NT2/D1 (cell line): Measurements from ENCODE around the gene PRKN.

ENCODE experiments used
- SUZ12 ChIP-seq: IDR thresholded peaks from 2 replicates; pipeline ENCODE4 v1.6.1; 2011; ENCODE audit not compliant: insufficient read length, insufficient read depth; ENCODE audit errors: extremely low read depth
- YY1 ChIP-seq: IDR thresholded peaks from 2 replicates; pipeline ENCODE4 v1.6.1; 2011; ENCODE audit not compliant: insufficient read length, insufficient read depth
- ZNF274 ChIP-seq: IDR thresholded peaks from 2 replicates; pipeline ENCODE4 v1.6.1; 2011; ENCODE audit warnings: mild to moderate bottlenecking, low read depth, low read length

DNA sequence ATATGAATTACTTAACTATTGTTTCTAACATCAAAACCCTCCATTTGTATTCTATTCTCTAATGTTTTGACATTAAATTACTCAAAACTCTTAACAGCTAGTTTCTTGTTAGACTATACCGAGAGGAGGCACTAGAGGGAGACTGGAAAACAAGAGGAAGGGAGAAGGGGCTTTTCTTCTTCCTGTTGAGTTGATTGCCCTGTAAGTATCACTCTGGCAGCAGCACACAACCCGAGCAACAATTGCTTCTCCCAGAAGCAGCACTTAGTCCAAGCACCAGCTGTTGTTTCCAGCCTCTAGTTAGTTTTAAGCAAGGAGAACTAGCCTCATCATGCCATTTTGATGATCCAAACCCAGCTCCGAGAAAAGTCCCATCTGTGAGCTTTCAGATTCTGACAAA, 603.8 kb downstream of the PRKN start:
- TF ChIP-seq ZNF274 (no peak), SUZ12 (no peak), YY1 (no peak)
